ENCODE data around the gene PTGDR2. TPM values are rescaled to one million over a fixed set of nuclear protein-coding genes. Genes with fewer than 3 reads are reported as not detected.

The PTGDR2 gene
- total RNA-seq, 1 donor from 2014 or later, result 0.86 TPM

GRCh38 chr11:60852982-60853950 is 2.5 kb downstream of the PTGDR2 start:
- Histone ChIP-seq H3K27me3 (ENCODE audit: low read depth) (no peaks in the 10 kb centered on the region), H3K9me3 (no peaks in the 10 kb centered on the region), H3K4me1 (no peaks in the 10 kb centered on the region), H3K36me3 (peaks cover 40% of the 10 kb centered on the region), H3K4me3 (no peak overlapping the region), H3K27ac (no peak overlapping the region)
- DNase-seq (peak; percentile 39), ATAC-seq (no peak)
- intact Hi-C loops (cut with DNase I), result no loop called here
- no peak for TF ChIP-seq CTCF (IDR thresholded peaks at IDR 0.05)

- H3K4me3 ChIP-seq, result no peak overlapping the region
- ATAC-seq, result peak in 1 of 2 donors; percentile 25
- H3K9me3 ChIP-seq, result no peaks in the 10 kb centered on the region
- no peak for TF ChIP-seq CTCF (IDR thresholded peaks at IDR 0.05)
- H3K4me1 ChIP-seq, result no peaks in the 10 kb centered on the region
- peaks cover 50% of the 10 kb centered on the region for H3K36me3 ChIP-seq
- H3K27me3 ChIP-seq (ENCODE audit: low read depth), result no peaks in the 10 kb centered on the region
- peak; percentile 40 for DNase-seq
- intact Hi-C loops (cut with DNase I), result no loop called here
- H3K27ac ChIP-seq, result no peak overlapping the region
Measured at GRCh38 chr11:60852117-60852981, 3.4 kb downstream of the PTGDR2 start.

GRCh38 chr11:60851327-60852104 is 4.2 kb downstream of the PTGDR2 start:
- no peaks in the 10 kb centered on the region for H3K9me3 ChIP-seq
- H3K4me3 ChIP-seq, result no peak overlapping the region
- no peak overlapping the region for H3K27ac ChIP-seq
- ATAC-seq (no peak), DNase-seq (no peak)
- H3K27me3 ChIP-seq (ENCODE audit: low read depth), result no peaks in the 10 kb centered on the region
- peaks cover 51% of the 10 kb centered on the region for H3K36me3 ChIP-seq
- H3K4me1 ChIP-seq, result no peaks in the 10 kb centered on the region
- TF ChIP-seq CTCF (IDR thresholded peaks at IDR 0.05), result no peak
- intact Hi-C loops (cut with DNase I), result no loop called here

GRCh38 chr11:60849641-60850520 is 5.9 kb downstream of the PTGDR2 start:
- intact Hi-C loops (cut with DNase I), result no loop called here
- Histone ChIP-seq H3K9me3 (no peaks in the 10 kb centered on the region), H3K27me3 (ENCODE audit: low read depth) (no peaks in the 10 kb centered on the region), H3K36me3 (peaks cover 51% of the 10 kb centered on the region), H3K4me3 (no peak overlapping the region), H3K4me1 (no peaks in the 10 kb centered on the region), H3K27ac (no peak overlapping the region)
- TF ChIP-seq CTCF (IDR thresholded peaks at IDR 0.05), result no peak
- ATAC-seq (no peak), DNase-seq (no peak)
